HepG2 (cell line): ENCODE measurements around the gene DDR2. TPM values are rescaled to one million over a fixed set of nuclear protein-coding genes. Genes with fewer than 3 reads are reported as not detected.
A peak's percentile ranks its signal among the peaks of the same experiment; 100 is the strongest.

ENCODE experiments used
- GFI1 ChIP-seq: sonication (generic); formaldehyde crosslinking; IDR thresholded peaks from 2 replicates; pipeline ENCODE4 v1.5.0; 2020; ENCODE audit warnings: missing genetic modification reagents, mild to moderate bottlenecking, borderline replicate concordance
- GPN1 ChIP-seq: sonication (generic); formaldehyde crosslinking; IDR thresholded peaks from 2 replicates; pipeline ENCODE4 v1.5.1; 2020; ENCODE audit warnings: missing genetic modification reagents, borderline replicate concordance
- HDAC1 ChIP-seq: sonication (generic); formaldehyde crosslinking; IDR thresholded peaks from 2 replicates; pipeline ENCODE4 v1.5.1; 2020; ENCODE audit warnings: mild to moderate bottlenecking, missing genetic modification reagents
- NFIC ChIP-seq: IDR thresholded peaks from 2 replicates; pipeline ENCODE4 v1.6.1; 2012; ENCODE audit warnings: mild to moderate bottlenecking, low read length, inconsistent platforms
- NR2F6 ChIP-seq, 2 experiments: IDR thresholded peaks; 2 replicates each; pipeline ENCODE4 v1.6.1; 2016; ENCODE audit warnings: antibody characterized with exemption in 1 of 2, mild to moderate bottlenecking in 1 of 2
- SMYD3 ChIP-seq: sonication (generic); formaldehyde crosslinking; IDR thresholded peaks from 2 replicates; pipeline ENCODE4 v1.8.1; 2023; ENCODE audit warnings: mild to moderate bottlenecking, missing genetic modification reagents
- STAT5B ChIP-seq: sonication (generic); formaldehyde crosslinking; IDR thresholded peaks from 2 replicates; pipeline ENCODE4 v1.4.0; 2020; ENCODE audit warnings: missing genetic modification reagents
- TBP ChIP-seq: sonication (generic); formaldehyde crosslinking; IDR thresholded peaks from 2 replicates; pipeline ENCODE4 v1.5.0; 2020; ENCODE audit warnings: missing genetic modification reagents
- TBX2 ChIP-seq: sonication (generic); formaldehyde crosslinking; IDR thresholded peaks from 2 replicates; pipeline ENCODE4 v1.5.0; 2020; ENCODE audit warnings: missing genetic modification reagents, mild to moderate bottlenecking, borderline replicate concordance
- TCF12 ChIP-seq, 2 experiments: fragments of 450-650 bp in 1 of 2; sonication (generic) in 1 of 2; formaldehyde crosslinking in 1 of 2; IDR thresholded peaks; 2 replicates each; pipeline versions ENCODE4 v1.6.1 to v1.8.0; 2017 to 2022; ENCODE audit warnings: antibody characterized with exemption in 1 of 2, mild to moderate bottlenecking in 1 of 2, missing genetic modification reagents in 1 of 2, moderate library complexity in 1 of 2
- TEAD3 ChIP-seq: optimal IDR thresholded peaks from 2 replicates; pipeline ENCODE3; 2016; ENCODE audit warnings: borderline replicate concordance
- ZKSCAN1 ChIP-seq: fragments of 150-350 bp; IDR thresholded peaks from 2 replicates; pipeline ENCODE4 v1.6.1; 2014; ENCODE audit warnings: low read length
- ZNF224 ChIP-seq: sonication (generic); formaldehyde crosslinking; IDR thresholded peaks from 2 replicates; pipeline ENCODE4 v1.5.0; 2020; ENCODE audit warnings: mild to moderate bottlenecking, missing genetic modification reagents
- ZNF3 ChIP-seq: IDR thresholded peaks from 2 replicates; pipeline ENCODE4 v1.7.0; 2017; ENCODE audit warnings: inconsistent platforms
- ZNF335 ChIP-seq: sonication (generic); formaldehyde crosslinking; IDR thresholded peaks from 2 replicates; pipeline ENCODE4 v1.4.0; 2020; ENCODE audit warnings: missing genetic modification reagents
- ZNF501 ChIP-seq: sonication (generic); formaldehyde crosslinking; IDR thresholded peaks from 2 replicates; pipeline ENCODE4 v1.5.1; 2020; ENCODE audit warnings: mild to moderate bottlenecking, moderate library complexity, missing genetic modification reagents
- ZNF570 ChIP-seq: sonication (generic); formaldehyde crosslinking; IDR thresholded peaks from 2 replicates; pipeline ENCODE4 v1.4.0; 2020; ENCODE audit warnings: mild to moderate bottlenecking, missing genetic modification reagents, borderline replicate concordance
- ZNF766 ChIP-seq: sonication (generic); formaldehyde crosslinking; IDR thresholded peaks from 2 replicates; pipeline ENCODE4 v1.5.0; 2020; ENCODE audit warnings: missing genetic modification reagents, borderline replicate concordance
- ZNF768 ChIP-seq: sonication (generic); formaldehyde crosslinking; IDR thresholded peaks from 2 replicates; pipeline ENCODE4 v1.4.0; 2020; ENCODE audit warnings: missing genetic modification reagents
- ZNF891 ChIP-seq: sonication (generic); formaldehyde crosslinking; IDR thresholded peaks from 2 replicates; pipeline ENCODE4 v1.5.0; 2020; ENCODE audit warnings: mild to moderate bottlenecking, missing genetic modification reagents
- polyA plus RNA-seq, 8 experiments: library from polyadenylated mRNA; depleted of rRNA in 3 of 8; stranded (reverse) in 7 of 8; unstranded in 1 of 8; fragments of >200 nt; fragmentation: Illumina TruSeq in 4 of 8; extraction: Trizol in 4 of 8; gene quantifications; 2 replicates each; pipeline versions ENCODE4 v1.2.1 to v1.2.3, GENCODE V29; 2011 to 2016; ENCODE audit warnings: low read depth in 4 of 8, missing spikeins in 1 of 8, mixed read lengths in 1 of 8; ENCODE audit not compliant: insufficient read depth in 1 of 8
- total RNA-seq, 5 experiments: library from RNA; depleted of rRNA; stranded (reverse); fragments of >200 nt; fragmentation: Illumina TruSeq; extraction: Trizol; gene quantifications; 2 replicates each; pipeline ENCODE4 v1.2.3, GENCODE V29; 2016; ENCODE audit warnings: low read depth in 1 of 5
- TF ChIP-seq, protein P1 (sequence below): sonication (generic); formaldehyde crosslinking; IDR thresholded peaks from 2 replicates; pipeline ENCODE4 v1.4.0; 2020; ENCODE audit warnings: missing genetic modification reagents
- TF ChIP-seq, protein P2 (sequence below): sonication (generic); IDR thresholded peaks from 2 replicates; pipeline ENCODE4 v1.6.1; 2016; ENCODE audit warnings: low read depth, borderline replicate concordance
- TF ChIP-seq, protein P3 (sequence below): IDR thresholded peaks from 2 replicates; pipeline ENCODE4 v1.6.1; 2016; ENCODE audit warnings: low read depth
- TF ChIP-seq, protein P4 (sequence below): sonication (generic); formaldehyde crosslinking; conservative IDR thresholded peaks from 2 replicates; pipeline ENCODE4 v1.4.0; 2020; ENCODE audit warnings: missing genetic modification reagents
- TF ChIP-seq, protein P5 (sequence below): sonication (generic); formaldehyde crosslinking; conservative IDR thresholded peaks from 2 replicates; pipeline ENCODE4 v1.8.1; 2023; ENCODE audit warnings: missing genetic modification reagents

The DDR2 gene
- total and polyA plus RNA-seq, 2 of the 13 experiments (the other 11 are each of a cell fraction or from before 2014, with no cell fraction given) = 0.36 to 0.38 TPM

DNA sequence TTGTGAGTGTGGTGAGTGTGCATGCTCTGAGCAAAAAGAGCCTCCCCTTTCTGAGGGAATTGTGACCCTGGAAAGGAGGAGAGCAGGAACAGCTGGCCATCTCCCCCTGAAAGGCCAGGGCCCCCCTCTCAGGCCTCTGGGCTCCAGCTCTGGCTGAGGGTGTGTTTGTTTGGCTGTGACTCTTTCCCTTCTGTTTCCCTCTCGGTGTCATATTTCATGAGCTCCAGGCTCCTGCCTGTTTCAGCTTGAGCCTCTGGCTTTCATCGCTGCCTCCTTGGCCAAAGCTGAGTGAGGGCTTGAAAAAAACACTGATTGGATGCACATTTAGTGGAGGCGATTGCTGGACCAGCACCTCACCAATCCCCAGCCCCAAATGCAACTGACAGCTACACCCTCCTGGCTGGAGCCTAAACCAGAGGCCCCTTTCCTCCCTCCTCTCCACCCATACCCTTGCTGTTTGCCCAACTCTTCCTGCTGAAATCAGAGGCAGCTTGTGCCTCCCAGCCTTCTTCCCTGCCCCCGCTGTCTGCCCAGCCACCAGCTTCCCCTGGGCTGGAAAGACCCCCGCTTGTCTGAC lies 64.1 kb downstream of the DDR2 start (continued):
- TF ChIP-seq, protein P1, sequence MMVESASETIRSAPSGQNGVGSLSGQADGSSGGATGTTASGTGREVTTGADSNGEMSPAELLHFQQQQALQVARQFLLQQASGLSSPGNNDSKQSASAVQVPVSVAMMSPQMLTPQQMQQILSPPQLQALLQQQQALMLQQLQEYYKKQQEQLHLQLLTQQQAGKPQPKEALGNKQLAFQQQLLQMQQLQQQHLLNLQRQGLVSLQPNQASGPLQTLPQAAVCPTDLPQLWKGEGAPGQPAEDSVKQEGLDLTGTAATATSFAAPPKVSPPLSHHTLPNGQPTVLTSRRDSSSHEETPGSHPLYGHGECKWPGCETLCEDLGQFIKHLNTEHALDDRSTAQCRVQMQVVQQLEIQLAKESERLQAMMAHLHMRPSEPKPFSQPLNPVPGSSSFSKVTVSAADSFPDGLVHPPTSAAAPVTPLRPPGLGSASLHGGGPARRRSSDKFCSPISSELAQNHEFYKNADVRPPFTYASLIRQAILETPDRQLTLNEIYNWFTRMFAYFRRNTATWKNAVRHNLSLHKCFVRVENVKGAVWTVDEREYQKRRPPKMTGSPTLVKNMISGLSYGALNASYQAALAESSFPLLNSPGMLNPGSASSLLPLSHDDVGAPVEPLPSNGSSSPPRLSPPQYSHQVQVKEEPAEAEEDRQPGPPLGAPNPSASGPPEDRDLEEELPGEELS (CRISPR knock-in tag) = peak; percentile 60
- TF ChIP-seq NR2F6 (IDR thresholded peaks at IDR 0.05) (no peak), NR2F6 (CRISPR knock-in tag; IDR thresholded peaks at IDR 0.05) (no peak), HDAC1 (CRISPR knock-in tag) (no peak), SMYD3 (CRISPR knock-in tag) (0 out of 2 replicates have a peak, but pooled peaks have one; percentile 42), TCF12 (IDR thresholded peaks at IDR 0.05) (no peak), TCF12 (CRISPR knock-in tag; IDR thresholded peaks at IDR 0.05) (no peak), TBX2 (CRISPR knock-in tag) (peak; percentile 67; the same call in 1 of the 2 replicates), ZNF224 (CRISPR knock-in tag) (0 out of 2 replicates have a peak, but pooled peaks have one; percentile 38), ZNF501 (peak; percentile 69), GFI1 (CRISPR knock-in tag) (peak; percentile 81), ZNF766 (CRISPR knock-in tag) (no peak), ZNF891 (CRISPR knock-in tag) (peak; percentile 58; the same call in 1 of the 2 replicates), ZNF570 (CRISPR knock-in tag) (no peak), ZNF768 (peak; percentile 55), GPN1 (no peak), TEAD3 (CRISPR knock-in tag) (peak; percentile 43), ZNF335 (CRISPR knock-in tag) (peak; percentile 73; the same call in 1 of the 2 replicates), STAT5B (CRISPR knock-in tag) (no peak), TBP (CRISPR knock-in tag) (no peak), NFIC (no peak), ZNF3 (CRISPR knock-in tag) (no peak), ZKSCAN1 (no peak)
- TF ChIP-seq, protein P2, sequence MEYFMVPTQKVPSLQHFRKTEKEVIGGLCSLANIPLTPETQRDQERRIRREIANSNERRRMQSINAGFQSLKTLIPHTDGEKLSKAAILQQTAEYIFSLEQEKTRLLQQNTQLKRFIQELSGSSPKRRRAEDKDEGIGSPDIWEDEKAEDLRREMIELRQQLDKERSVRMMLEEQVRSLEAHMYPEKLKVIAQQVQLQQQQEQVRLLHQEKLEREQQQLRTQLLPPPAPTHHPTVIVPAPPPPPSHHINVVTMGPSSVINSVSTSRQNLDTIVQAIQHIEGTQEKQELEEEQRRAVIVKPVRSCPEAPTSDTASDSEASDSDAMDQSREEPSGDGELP = peak; percentile 88
- TF ChIP-seq, protein P3, sequence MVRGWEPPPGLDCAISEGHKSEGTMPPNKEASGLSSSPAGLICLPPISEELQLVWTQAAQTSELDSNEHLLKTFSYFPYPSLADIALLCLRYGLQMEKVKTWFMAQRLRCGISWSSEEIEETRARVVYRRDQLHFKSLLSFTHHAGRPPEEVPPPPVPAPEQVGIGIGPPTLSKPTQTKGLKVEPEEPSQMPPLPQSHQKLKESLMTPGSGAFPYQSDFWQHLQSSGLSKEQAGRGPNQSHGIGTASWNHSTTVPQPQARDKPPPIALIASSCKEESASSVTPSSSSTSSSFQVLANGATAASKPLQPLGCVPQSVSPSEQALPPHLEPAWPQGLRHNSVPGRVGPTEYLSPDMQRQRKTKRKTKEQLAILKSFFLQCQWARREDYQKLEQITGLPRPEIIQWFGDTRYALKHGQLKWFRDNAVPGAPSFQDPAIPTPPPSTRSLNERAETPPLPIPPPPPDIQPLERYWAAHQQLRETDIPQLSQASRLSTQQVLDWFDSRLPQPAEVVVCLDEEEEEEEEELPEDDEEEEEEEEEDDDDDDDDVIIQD = 0 out of 2 replicates have a peak, but pooled peaks have one; percentile 35
- TF ChIP-seq, protein P4, sequence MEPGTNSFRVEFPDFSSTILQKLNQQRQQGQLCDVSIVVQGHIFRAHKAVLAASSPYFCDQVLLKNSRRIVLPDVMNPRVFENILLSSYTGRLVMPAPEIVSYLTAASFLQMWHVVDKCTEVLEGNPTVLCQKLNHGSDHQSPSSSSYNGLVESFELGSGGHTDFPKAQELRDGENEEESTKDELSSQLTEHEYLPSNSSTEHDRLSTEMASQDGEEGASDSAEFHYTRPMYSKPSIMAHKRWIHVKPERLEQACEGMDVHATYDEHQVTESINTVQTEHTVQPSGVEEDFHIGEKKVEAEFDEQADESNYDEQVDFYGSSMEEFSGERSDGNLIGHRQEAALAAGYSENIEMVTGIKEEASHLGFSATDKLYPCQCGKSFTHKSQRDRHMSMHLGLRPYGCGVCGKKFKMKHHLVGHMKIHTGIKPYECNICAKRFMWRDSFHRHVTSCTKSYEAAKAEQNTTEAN = no peak
- TF ChIP-seq, protein P5, sequence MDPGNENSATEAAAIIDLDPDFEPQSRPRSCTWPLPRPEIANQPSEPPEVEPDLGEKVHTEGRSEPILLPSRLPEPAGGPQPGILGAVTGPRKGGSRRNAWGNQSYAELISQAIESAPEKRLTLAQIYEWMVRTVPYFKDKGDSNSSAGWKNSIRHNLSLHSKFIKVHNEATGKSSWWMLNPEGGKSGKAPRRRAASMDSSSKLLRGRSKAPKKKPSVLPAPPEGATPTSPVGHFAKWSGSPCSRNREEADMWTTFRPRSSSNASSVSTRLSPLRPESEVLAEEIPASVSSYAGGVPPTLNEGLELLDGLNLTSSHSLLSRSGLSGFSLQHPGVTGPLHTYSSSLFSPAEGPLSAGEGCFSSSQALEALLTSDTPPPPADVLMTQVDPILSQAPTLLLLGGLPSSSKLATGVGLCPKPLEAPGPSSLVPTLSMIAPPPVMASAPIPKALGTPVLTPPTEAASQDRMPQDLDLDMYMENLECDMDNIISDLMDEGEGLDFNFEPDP = no peak
